GM21390 (cell line): ENCODE data around the gene GFER.

Experiments
- ATAC-seq: cut with Tn5 transposase; IDR thresholded peaks from one replicate; pipeline ENCODE4 v1.9.1; 2021; ENCODE audit not compliant: unreplicated experiment

Gene GFER

DNA sequence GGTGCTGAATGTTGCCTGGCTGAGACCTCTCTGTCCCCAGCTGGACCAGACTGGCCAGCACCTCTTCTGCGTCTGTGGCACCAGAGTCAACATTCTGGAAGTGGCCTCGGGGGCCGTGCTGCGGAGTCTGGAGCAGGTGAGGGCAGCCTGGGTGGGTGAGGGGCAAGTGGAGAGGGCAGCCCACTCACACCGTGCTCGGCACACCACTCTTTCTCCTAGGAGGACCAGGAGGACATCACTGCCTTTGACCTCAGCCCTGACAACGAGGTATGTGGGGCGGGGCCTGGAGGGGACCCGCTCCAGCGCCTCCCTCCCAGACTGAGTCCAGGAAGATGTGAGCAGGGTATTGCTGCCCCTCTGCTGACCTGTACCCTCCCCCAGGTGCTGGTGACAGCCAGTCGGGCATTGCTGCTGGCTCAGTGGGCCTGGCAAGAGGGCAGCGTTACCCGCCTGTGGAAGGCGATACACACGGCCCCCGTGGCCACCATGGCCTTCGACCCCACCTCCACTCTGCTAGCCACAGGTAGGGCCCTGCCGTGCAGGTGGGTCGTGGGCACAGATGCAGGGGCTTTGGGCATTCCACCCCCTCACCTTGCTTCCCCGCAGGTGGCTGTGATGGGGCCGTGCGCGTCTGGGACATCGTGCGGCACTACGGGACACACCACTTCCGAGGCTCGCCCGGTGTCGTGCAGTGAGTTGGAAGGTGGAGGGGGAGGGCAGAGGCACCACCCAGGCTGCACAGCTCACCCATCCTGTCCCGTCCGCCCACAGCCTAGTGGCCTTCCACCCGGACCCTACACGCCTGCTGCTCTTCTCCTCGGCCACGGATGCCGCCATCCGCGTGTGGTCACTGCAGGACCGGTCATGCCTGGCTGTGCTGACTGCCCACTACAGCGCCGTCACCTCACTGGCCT, 9.6 kb upstream of the GFER start:
- ATAC-seq: no peak

DNA sequence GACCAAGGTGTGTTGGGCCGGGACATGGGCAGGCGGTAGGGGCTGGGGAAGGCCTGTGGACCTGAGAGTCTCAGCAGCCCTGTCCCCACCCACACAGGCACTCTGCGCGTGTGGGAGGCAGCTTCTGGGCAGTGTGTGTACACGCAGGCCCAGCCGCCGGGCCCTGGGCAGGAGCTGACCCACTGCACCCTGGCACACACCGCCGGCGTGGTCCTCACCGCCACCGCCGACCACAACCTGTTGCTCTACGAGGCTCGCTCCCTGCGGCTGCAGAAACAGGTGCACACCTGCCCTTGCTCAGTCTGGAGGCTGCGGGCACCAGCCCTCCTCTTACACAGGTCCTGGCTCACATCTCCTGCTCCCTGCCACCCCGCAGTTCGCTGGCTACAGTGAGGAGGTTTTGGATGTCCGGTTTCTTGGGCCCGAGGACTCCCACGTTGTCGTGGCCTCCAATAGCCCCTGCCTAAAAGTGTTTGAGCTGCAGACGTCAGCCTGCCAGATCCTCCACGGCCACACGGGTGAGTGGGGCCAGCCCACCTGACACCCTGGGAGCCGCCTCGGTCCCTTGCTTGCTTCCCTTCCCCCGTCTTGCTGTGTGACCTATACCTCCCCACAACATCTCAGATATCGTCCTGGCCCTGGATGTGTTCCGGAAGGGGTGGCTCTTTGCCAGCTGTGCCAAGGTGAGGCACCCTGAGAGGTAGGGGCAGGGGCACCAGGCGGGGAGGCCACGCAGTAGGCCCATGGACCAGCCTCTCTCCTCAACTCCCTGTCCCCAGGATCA, 8.4 kb upstream of the GFER start:
- no peak for ATAC-seq

DNA sequence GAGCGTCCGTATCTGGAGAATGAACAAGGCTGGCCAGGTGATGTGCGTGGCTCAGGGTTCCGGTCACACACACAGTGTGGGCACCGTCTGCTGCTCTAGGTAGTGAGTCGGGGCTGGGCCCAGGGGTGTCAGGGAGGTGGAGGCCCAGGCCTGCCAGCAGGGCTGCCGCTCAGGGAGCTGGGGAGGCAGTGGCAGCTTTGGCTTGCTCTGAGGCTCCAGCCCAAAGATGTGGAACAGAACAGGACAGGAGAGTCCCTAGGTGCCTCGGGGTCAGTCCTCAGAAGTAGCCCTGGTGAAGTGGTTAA, 7.8 kb upstream of the GFER start:
- no peak for ATAC-seq

DNA sequence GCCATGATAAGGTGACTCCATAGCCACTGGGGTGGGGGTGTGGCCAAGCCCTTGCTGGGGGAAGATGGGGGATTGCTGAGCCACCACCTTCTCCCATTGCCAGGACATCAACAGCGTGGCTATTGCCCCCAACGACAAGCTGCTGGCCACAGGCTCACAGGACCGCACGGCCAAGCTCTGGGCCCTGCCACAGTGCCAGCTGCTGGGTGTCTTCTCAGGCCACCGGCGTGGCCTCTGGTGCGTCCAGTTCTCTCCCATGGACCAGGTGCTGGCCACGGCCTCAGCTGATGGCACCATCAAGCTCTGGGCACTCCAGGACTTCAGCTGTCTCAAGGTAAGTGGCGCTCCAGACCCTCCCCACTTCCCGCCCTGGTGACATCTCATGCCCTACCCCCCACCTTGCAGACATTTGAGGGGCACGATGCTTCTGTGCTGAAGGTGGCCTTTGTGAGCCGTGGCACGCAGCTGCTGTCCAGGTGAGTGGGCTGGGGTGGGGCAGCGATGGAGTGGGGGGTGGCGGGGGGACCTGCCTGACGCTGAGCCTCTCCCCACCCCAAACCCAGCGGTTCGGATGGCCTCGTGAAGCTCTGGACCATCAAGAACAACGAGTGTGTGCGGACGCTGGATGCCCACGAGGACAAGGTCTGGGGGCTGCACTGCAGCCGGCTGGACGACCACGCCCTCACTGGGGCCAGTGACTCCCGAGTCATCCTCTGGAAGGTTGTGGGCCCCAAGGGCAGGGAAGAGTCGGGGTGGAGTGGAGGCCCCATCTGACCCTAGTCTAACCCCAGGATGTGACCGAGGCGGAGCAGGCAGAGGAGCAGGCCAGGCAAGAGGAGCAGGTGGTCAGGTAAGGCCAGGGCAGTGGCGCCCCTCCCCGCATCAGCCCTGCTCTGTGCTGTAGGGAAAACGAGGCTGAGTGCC, 6.8 kb upstream of the GFER start:
- ATAC-seq: no peak

DNA sequence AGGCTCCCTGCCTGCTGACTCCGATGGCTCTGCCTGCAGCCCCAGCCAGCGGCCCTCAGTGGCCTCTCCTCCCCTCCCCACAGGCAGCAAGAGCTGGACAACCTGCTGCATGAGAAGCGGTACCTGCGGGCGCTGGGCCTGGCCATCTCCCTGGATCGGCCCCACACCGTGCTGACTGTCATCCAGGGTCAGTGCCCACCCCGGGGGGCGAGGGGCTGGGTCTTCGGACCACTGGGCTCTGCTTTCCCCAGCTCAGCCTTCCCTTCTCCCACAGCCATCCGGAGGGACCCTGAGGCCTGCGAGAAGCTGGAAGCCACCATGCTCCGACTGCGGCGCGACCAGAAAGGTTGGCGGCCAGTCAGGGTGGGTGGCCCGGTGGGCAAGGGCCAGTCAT, 6.1 kb upstream of the GFER start:
- ATAC-seq: no peak

DNA sequence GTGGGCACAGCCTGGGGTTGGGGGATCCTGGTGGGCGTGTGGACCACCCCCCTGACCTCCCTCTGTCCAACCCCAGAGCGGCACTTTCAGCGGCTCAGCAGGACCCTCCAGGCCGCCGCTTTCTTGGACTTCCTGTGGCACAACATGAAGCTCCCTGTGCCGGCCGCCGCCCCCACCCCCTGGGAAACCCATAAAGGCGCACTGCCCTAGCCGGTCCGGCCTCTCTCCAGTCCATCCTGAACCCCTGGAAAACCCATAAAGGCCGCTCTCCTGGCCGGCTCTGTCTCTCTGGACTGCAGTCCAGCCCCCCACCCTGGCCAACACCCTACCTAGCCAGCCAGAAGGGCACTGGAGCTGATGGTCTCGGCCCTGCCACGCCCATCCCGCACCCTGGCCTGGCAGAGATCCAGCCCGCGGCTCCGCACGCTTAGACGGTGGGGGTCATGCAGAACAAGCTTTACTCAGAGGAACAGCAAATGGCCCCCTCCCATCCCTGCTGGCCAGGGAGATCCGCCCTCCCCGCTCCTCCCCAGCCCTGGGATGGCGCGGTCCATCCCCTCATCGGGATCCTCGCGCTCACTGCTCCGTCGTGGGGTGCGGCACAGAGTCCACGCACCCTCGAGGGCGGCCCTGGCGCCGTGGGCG, 5.4 kb upstream of the GFER start:
- no peak for ATAC-seq

DNA sequence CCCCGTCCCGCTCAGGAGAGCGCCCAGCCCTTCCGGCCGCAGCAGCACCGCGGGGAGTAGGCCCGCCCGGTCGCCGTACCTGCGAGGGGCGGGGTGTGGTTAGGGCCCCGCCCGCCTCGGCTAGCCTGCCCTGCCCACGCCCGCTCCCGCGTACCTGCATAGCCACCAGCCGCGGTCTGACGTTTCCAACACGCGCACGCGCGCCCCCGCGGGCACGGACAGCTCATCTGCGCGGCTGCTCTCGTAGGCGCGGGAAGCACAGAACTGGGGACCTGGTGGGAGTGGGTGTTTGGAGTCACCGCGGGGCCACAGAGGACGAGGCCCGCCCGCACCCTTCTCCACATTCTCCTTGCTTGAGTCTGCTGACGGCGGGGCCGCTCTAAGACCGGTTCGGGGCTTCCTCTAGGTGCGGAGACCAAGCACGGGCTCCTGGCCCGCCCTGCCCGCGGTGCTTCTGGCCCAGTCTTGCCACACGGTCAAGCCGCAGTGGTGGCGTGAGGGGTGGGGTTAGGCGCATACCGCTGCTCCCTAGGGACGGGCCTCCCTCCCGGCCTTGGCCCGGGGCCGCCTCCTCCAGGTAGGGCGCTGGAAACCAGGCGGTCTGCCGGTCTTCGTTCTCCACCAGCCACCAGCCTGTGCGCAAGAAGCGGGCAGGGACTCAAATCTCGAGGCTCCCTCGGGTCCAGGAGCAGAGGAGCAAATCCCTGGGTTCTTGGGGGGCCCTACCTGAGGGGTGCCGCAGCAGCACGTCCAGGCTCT, 4.5 kb upstream of the GFER start:
- no peak for ATAC-seq

DNA sequence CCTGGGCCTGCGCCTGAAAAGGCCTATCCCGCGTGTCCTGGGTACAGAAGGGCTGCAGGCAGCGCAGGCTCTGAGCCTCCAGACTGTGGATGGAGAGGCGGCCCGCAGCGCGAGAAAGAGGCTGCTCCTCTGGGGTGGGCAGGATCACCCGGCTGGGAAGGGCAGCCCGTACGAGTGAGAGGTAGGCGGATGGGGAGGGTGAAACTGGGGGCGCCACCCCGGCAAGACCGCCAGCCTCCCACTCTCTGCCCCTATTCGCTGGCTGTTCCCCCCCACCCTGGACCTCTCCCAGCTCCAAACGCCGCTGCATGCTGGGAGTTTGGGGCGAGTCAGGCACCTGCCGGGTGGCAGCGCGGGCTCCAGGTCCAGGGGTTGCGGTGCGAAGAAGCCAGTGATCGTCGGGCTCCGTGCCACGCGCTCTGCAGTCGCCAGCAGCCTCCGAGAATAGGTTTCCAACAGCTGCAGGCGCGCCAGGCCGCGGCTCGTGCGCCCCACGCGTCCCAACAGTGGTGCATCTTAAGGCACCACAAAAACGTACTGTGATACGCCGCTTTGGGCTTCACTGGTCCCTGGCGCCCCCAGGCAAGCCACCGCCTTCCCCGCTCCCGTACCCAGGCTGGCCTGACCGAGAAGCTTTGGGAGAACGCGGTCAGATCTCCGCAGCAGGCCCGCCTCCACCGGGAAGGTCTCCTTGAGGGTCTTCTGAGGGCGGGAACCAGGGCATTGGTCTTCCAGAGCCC, 3.8 kb upstream of the GFER start:
- ATAC-seq: no peak

DNA sequence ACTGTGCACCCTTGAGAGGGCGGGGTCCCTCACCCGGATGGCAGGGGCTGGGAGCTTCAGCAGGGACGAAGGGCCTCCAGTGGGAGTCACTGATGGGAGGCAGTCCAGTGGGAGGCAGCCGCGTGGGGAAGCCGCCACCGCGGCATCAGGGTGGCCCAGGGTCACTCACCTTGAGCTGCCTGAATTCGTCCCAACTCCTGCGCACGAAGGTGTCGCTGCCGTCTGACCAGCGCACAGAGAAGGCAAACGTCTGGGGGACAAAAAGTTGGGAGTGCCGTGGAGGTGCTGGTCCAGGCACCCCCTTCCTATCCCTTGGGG, 3.3 kb upstream of the GFER start:
- ATAC-seq: no peak

DNA sequence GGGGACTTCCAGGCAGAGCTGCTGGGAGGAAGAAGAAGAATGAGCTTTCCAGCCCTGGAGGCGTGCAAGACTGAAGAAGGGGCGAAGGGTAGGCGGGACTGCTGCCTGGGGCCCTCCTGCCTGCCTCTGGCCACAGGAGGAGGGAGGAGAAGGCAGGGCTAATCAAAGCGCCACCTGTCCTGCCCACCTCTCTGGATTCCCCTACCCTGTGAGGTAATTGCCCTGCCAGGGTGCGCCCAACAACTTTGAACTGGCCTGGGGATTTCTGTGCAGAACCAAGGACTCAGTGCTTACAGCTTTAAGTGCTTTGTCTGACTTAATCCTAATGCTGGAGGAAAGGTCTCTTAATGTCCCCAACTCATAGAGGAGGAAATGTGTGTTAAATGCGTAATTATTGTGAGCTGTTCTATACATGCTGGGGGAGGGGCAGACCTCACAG, 2.6 kb upstream of the GFER start, which contains the start of gene NOXO1:
TSS of gene NOXO1 (minus strand) at position 72 of the 439 bp plus-strand sequence. CDS start 290 bp downstream, outside the sequence.
- ATAC-seq: no peak

DNA sequence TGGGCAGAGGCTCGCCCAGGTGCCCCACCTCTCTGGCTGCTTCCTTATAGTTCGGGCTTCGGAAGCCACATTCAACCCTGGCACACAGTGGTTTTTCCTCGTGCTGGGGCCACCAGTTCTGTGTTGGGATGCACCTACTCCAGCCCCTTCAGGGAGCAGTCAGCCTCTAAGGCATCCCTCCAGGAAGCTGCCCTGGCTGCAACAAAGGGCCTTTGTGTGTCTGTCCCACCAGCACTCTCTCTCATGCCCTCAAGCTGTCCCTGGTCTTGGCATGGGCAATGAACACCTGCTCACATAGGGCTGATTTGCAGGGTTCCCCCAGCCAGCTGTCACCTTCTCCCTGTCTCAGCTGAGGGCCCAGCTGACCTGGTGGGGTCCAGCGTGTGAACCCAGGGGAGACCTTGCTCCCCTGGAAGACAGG, 2.0 kb upstream of the GFER start:
- no peak for ATAC-seq

DNA sequence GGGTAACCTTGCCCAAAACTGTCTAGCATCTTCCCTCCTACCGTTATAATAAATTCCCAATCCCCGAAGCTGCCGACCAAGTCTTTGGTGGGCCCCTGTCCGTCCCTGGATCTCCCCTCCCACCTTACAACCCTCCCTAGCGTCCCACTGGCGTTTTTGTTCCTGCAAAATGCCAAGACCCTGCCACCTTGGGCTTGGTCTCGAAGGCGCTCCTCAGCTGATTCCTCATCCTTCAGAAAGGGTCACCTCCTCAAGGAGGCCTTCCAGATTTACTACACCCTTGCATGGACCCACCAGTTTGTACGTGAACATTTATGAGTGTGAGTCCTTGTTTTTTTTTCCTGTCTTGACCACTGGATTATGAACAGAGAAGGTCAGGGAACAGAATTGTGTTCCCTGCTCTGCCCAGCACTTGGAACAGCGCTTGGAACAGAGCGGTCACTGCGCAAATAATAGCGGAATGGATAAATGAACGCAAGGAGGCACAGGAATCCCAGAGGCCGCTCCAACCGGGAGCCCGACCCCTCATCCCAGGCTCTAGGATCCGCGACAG, 926 bp upstream of the GFER start:
- no peak for ATAC-seq

DNA sequence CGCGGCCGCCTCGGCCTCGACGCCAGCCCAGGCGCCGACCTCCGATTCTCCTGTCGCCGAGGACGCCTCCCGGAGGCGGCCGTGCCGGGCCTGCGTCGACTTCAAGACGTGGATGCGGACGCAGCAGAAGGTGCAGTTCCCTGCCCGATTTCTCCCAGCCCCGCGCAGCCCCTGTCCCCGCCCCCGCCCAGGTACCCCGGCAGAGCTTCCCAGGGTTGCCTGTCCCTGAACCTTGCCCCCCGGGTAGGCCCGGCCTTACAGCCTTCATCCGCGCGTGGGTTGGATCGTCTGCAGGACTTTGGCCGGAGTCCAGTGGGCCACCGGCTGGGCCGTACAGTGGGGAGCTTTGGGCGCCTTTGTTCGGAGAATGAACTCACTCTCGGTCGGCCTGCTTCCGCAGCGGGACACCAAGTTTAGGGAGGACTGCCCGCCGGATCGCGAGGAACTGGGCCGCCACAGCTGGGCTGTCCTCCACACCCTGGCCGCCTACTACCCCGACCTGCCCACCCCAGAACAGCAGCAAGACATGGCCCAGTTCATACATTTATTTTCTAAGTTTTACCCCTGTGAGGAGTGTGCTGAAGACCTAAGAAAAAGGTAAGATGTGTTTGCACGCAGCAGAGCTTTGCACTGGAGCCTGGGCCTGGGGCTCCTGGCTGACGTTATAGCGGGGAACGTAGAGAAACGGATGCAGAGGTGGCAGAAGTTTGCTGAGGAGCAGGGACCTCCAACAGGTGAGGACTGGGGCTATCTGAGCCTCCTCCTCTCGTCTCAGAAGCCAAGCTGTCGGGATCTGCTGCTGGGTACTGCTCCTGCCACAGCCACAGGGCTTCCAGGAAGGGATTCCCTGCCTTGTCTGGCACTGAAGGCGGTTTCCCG, 593 bp downstream of the GFER start:
- ATAC-seq: peak; percentile 2

DNA sequence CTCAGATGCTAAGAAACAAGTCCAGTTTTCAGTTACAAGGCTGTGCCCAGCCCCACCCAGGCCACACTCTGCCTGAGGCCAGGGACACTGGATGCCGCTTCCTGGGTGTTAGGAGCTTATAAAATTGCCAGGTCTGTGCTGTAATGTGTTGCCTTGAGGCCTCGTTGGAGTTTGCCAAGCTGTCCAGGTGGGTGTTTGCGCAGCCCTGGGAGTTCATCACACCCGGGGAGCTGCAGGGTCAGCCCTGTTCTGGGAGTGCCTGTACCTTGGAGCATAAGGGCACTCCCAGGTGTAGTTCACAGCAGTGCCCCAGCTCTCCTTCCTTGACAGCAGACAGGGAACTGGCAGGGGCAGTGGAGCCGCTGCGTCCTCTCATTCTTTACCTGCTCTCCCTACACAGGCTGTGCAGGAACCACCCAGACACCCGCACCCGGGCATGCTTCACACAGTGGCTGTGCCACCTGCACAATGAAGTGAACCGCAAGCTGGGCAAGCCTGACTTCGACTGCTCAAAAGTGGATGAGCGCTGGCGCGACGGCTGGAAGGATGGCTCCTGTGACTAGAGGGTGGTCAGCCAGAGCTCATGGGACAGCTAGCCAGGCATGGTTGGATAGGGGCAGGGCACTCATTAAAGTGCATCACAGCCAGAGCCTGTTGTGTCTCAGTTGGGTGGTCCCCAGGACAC, 1.6 kb downstream of the GFER start:
- ATAC-seq: no peak

DNA sequence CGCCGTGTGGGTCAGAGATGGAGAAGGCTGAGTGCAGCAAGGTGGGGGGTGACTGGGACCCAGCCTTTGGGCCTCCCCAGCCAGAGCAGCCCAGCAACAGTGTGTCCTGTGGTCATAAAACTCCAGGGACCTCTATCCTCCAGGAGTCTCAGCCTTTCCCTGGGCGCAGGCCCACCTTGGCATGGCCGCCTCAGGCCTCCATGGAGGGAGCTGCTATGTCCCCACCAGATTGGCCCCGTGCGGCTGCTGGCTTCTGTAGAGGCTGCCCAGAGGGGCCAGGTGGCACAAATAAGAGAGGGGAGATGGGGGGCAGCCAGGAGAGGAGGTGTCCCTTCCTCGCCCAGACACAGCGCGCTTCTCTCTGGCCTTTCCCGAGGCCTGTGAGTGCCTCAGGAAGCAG, 3.2 kb downstream of the GFER start:
- no peak for ATAC-seq

DNA sequence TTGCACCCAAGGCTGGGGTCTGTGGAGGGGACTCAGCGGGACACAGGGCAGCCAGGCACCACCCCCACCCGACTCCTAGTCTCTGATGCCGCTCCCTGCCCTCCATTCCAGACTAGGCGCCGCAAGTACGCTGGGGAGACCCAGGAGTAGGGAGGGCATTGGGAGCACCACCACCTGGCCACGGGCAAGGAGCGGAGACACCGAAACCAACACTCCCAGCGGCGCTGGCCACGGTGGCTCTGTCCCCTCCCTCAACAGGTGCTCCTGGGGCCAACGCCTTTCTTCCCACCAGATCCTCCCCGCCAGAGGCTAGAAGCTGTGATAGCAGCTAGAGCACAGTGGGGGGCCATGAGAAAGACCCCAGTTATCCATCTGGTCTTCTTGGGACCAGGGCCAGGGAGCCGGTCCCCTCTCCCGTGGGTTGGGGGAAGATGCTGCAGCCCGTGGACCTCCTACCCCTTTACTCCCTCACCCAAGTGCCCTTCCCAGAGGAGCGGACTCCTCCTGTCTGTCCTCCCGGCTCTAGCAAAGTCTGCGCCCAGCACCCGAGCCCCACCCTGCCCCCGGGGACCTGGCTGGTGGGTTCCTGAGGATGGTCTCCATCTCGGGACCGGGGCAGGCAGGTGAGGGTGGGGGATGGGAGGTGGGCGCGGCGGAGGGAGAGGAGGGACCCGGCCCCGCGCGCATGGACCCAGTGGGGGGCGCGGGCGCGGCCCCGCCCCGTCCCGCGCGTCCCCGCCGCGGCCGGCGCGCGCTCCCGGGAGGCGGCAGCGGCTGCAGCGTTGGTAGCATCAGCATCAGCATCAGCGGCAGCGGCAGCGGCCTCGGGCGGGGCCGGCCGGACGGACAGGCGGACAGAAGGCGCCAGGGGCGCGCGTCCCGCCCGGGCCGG, 5.5 kb downstream of the GFER start, which contains the start of gene SYNGR3:
TSS of gene SYNGR3 (plus strand) at position 762 of the 892 bp plus-strand sequence. CDS start 133 bp downstream, outside the sequence.
- ATAC-seq: no peak

DNA sequence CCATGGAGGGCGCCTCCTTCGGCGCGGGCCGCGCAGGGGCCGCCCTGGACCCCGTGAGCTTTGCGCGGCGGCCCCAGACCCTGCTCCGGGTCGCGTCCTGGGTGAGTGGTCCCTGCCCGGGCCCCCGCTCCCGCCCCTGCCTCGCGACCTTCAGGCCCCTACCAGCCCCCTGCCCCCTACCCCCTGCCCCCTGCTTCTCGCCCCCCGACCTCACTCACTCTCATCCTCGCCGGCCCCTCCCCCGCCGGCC, 6.0 kb downstream of the GFER start:
- ATAC-seq: no peak
